Hepatocyte (in vitro differentiated cells): ENCODE measurements around the gene PPP1R9A.

Source experiments
- EZH2 ChIP-seq: fragments of 200-600 bp; sonication (generic); IDR thresholded peaks from 2 replicates; pipeline ENCODE4 v1.6.1; 2016; ENCODE audit warnings: antibody characterized with exemption, mild to moderate bottlenecking, borderline replicate concordance
- TF ChIP-seq, protein P1 (sequence below): fragments of 200-600 bp; sonication (generic); IDR thresholded peaks from 2 replicates; pipeline ENCODE4 v1.5.1; 2016; ENCODE audit warnings: antibody characterized with exemption, mild to moderate bottlenecking; ENCODE audit not compliant: poor library complexity

DNA sequence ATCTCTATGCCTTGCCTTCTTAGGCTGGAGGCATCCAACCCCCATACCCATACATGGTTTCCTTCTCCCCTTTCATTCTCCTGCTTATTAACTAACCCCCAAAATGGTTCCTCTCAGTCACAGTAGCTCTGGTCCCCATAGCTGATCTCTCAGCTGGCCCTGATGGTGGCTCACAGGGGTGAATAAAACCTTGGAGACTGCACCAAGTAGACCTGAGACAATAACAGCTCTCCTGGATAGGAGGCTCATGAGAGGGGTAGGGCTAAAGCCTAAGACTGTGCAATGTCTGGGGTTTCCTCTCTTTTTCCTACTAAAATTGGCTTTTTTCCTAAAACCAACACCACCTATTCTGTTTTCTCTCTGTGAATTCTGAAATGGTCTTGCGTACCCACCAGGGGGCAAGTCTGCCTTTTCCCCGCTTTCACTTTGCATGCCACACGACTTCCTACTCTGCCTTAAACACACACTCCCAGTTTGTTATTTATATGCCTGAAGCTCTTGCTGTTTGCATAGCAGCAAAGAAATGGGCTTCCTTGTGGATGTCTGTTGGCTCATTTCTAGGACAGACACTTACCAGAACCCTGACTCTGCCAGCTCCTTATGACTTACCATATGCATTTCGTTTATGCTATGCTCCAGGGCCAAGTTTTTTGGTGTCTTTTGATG is 435.4 kb downstream of the PPP1R9A start:
- TF ChIP-seq, protein P1, sequence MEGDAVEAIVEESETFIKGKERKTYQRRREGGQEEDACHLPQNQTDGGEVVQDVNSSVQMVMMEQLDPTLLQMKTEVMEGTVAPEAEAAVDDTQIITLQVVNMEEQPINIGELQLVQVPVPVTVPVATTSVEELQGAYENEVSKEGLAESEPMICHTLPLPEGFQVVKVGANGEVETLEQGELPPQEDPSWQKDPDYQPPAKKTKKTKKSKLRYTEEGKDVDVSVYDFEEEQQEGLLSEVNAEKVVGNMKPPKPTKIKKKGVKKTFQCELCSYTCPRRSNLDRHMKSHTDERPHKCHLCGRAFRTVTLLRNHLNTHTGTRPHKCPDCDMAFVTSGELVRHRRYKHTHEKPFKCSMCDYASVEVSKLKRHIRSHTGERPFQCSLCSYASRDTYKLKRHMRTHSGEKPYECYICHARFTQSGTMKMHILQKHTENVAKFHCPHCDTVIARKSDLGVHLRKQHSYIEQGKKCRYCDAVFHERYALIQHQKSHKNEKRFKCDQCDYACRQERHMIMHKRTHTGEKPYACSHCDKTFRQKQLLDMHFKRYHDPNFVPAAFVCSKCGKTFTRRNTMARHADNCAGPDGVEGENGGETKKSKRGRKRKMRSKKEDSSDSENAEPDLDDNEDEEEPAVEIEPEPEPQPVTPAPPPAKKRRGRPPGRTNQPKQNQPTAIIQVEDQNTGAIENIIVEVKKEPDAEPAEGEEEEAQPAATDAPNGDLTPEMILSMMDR, result no peak
- no peak for TF ChIP-seq EZH2
